A549 treated with Hydrocortisone at 1 μM for 4 hours (cell line): ENCODE data around the gene PNMA8A. TPM values are rescaled to one million over a fixed set of nuclear protein-coding genes. Genes with fewer than 3 reads are reported as not detected.

Experiments
- total RNA-seq: library from RNA; stranded (reverse); fragments of 200-300 nt; extraction: Qiagen RNA extraction; gene quantifications from 5 replicates; pipeline ENCODE4 v1.2.3, GENCODE V29; 2022

Gene PNMA8A
- 8.5 to 11.6 TPM (median 9.4 TPM) in 5 replicates for total RNA-seq

GRCh38 chr19:46471116-46471733 lies at the start of gene PNMA8A:
Gene PNMA8A (minus strand): TSS chr19:46471563. CDS start chr19:46471035, 528 bp downstream.

GRCh38 chr19:46495786-46496099 lies 24.4 kb upstream of the PNMA8A start, which contains the start of gene PNMA8B:
Gene PNMA8B (minus strand): TSS chr19:46495867. CDS start chr19:46495465, 402 bp downstream.

GRCh38 chr19:46428239-46429135 lies 42.9 kb downstream of the PNMA8A start, which contains the start of gene PNMA8C:
Gene PNMA8C (minus strand): TSS chr19:46428936. CDS start chr19:46428359, 577 bp downstream.

Other genes starting within 250 kb of the PNMA8A start
- 1.0 to 2.8 TPM (median 2.2 TPM) in 5 replicates for gene IGFL1, start 241.8 kb downstream of the PNMA8A start, total RNA-seq
- 0.03 to 0.09 TPM (median 0.05 TPM) in 4 of 5 replicates, not detected in the other for gene HIF3A, start 174.5 kb downstream of the PNMA8A start, total RNA-seq
- 78.6 to 84.5 TPM (median 83.2 TPM) in 5 replicates for gene PPP5C, start 124.5 kb downstream of the PNMA8A start, total RNA-seq
- gene CCDC8, start 58.0 kb downstream of the PNMA8A start, total RNA-seq, result not detected in 5 replicates
- gene PNMA8C, start 42.6 kb downstream of the PNMA8A start, total RNA-seq, result not detected in 5 replicates
- not detected in 5 replicates for gene PNMA8B, start 24.3 kb upstream of the PNMA8A start, total RNA-seq
- gene CALM3, start 129.8 kb upstream of the PNMA8A start, total RNA-seq, result 218 to 251 TPM (median 238 TPM) in 5 replicates
- 0.05 to 0.12 TPM (median 0.12 TPM) in 3 of 5 replicates, not detected in the others for gene PTGIR, start 153.5 kb upstream of the PNMA8A start, total RNA-seq
- gene GNG8, start 164.6 kb upstream of the PNMA8A start, total RNA-seq, result not detected in 5 replicates
- gene DACT3, start 189.6 kb upstream of the PNMA8A start, total RNA-seq, result 0.24 to 0.31 TPM (median 0.29 TPM) in 5 replicates
- 26.1 to 32.0 TPM (median 27.4 TPM) in 5 replicates for gene PRKD2, start 245.6 kb upstream of the PNMA8A start, total RNA-seq